IPS DF 6.9 (cell line): Measurements from ENCODE around the gene KYAT1.

Source experiments
- DNase-seq: peaks from one replicate; pipeline ENCODE4 v3.0.0-alpha.2; 2013; ENCODE audit warnings: low read depth, low spot score
- H3K27ac ChIP-seq: one replicate; pipeline ENCODE4 v1.5.1; 2013; ENCODE audit warnings: low read length, control low read depth
- H3K27me3 ChIP-seq: 2 replicates; pipeline ENCODE4 v1.6.1; 2013; ENCODE audit warnings: mild to moderate bottlenecking, low read length; ENCODE audit not compliant: control insufficient read depth, insufficient read depth
- H3K36me3 ChIP-seq: 2 replicates; pipeline ENCODE4 v1.6.1; 2013; ENCODE audit warnings: low read length; ENCODE audit not compliant: control insufficient read depth, insufficient read depth
- H3K4me1 ChIP-seq: 2 replicates; pipeline ENCODE4 v1.6.1; 2013; ENCODE audit warnings: low read length; ENCODE audit not compliant: control insufficient read depth, insufficient read depth
- H3K4me3 ChIP-seq: 2 replicates; pipeline ENCODE4 v1.5.1; 2013; ENCODE audit warnings: mild to moderate bottlenecking, low read length
- H3K9me3 ChIP-seq: 2 replicates; pipeline ENCODE4 v1.6.1; 2013; ENCODE audit warnings: low read length, inconsistent platforms; ENCODE audit not compliant: control insufficient read depth, insufficient read depth
- WGBS: extraction: QIAGEN DNeasy Blood & Tissue Kit; methylation state at CpG from one replicate; pipeline ENCODE4 v1.1.7; 2013; ENCODE audit warnings: mixed read lengths, missing lambda C conversion rate; ENCODE audit not compliant: insufficient read length, insufficient coverage; 5-methylcytosine and 5-hydroxymethylcytosine counted together

KYAT1 gene

DNA sequence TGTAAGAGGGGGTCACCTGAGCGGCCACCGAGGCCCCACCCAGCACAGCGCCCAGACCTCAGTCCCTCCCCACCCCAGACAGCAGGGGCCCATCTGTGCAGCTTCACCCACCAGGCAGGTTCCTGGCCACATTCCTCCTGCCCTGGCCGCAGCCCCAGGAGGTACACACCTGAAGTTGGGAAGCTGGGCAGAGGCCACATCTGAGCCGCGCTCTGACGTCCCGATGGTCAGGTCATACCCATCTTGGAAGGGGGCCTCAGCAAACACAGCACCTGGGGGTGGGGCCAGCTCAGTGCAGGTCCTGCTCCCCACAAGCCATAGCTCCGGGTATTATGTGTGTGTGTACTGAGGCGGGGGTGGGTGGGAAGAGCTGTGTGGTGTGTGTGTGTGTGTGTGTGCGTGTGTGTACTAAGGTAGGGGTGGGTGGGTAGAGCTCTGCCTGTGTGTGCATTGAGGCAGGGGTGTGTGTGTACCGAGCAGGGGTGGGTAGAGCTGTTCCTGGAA, 57.8 kb downstream of the KYAT1 start:
- no peak for DNase-seq
- Histone ChIP-seq H3K9me3 (no peaks in the 10 kb centered on the region), H3K4me1 (no peaks in the 10 kb centered on the region; the same call in none of the 2 replicates), H3K27ac (no peak overlapping the region), H3K4me3 (no peak overlapping the region), H3K36me3 (peaks cover 46% of the 10 kb centered on the region), H3K27me3 (no peaks in the 10 kb centered on the region)
- WGBS, result no CpG with 5 or more reads among the region's 12 CpGs

DNA sequence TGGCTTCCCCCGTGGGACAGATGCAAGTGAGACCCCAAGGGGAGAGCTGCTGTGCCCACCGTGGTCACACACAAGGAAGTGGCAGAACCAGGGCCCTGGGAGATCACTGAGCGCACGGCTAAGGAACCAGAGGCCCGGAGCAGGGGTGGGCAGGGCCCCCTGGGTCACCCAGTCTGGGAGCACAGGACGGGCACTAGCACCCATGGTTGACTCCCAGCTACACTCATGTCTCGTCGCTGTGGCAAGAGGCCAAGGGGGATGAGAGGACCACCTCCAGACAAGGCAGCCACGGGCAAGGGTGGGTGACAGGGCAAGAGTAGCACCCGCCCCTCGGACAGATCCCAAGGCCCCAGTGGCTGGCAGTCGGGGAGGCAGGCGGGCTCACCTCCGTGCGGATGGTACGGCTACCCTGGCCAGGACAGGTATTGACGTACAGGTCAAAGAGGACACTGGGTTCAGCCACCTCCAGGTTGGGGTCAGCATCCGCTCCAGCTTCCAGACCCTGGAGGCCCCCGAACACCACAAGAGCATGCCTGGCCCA, 58.3 kb downstream of the KYAT1 start:
- H3K36me3 ChIP-seq, result peaks cover 46% of the 10 kb centered on the region
- no peak overlapping the region for H3K27ac ChIP-seq

GRCh38 chr9:128822407-128823042, 59.2 kb downstream of the KYAT1 start:
- peaks cover 46% of the 10 kb centered on the region for H3K36me3 ChIP-seq
- no peak for DNase-seq
- no peaks in the 10 kb centered on the region for H3K9me3 ChIP-seq
- no peak overlapping the region for H3K4me3 ChIP-seq
- no CpG with 5 or more reads among the region's 22 CpGs for WGBS
- H3K27me3 ChIP-seq, result no peaks in the 10 kb centered on the region
- H3K4me1 ChIP-seq, result no peaks in the 10 kb centered on the region; the same call in 1 of the 2 replicates
- no peak overlapping the region for H3K27ac ChIP-seq

More for the DNA sequence above, 58.3 kb downstream of the KYAT1 start:
- DNase-seq, result no peak
- no peak overlapping the region for H3K4me3 ChIP-seq
- no peaks in the 10 kb centered on the region for H3K27me3 ChIP-seq
- no peaks in the 10 kb centered on the region; the same call in 1 of the 2 replicates for H3K4me1 ChIP-seq
- no peaks in the 10 kb centered on the region for H3K9me3 ChIP-seq
- WGBS, result no CpG with 5 or more reads among the region's 19 CpGs

DNA sequence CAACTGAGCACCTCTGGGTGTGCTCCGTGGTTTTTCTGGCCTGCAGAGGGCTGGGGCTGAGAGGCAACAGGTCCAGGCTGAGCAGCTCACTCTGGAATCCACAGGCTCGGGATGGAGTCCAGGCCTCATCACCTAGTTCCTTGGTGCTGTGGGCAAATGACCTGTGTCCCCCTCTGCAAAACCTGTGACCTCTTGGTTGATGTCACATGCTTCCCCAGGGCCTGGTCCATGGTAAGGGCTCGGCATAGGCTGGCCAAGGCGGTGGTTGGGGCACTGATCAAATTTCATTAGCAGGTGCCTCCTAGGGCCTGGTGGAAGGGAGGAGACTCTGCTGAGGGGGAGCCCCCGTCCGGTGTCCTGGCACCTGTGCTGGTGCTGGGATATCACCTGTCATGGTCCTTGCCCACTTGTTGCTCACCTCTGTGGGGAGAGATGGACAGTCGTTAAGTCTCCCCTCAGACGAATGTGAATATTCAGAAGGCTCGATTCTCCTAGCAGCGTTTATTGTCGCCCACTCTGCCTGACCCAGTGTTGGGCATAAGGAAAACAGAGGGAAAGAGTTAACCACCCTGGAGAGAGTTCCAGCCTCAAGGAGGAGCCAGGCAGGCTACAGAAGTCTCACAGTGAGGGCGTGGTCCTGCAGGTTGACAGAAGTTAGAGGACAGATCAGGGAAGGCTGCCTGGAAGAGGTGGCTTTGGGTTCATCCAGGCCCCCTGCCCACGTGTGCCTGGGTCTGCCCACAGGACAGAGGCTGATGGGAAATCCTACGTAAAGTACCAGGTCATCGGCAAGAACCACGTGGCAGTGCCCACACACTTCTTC, 60.0 kb downstream of the KYAT1 start:
- H3K4me3 ChIP-seq, result no peak overlapping the region
- no peaks in the 10 kb centered on the region for H3K27me3 ChIP-seq
- peaks cover 41% of the 10 kb centered on the region for H3K36me3 ChIP-seq
- no peaks in the 10 kb centered on the region; the same call in 1 of the 2 replicates for H3K4me1 ChIP-seq
- H3K9me3 ChIP-seq, result no peaks in the 10 kb centered on the region
- no CpG with 5 or more reads among the region's 16 CpGs for WGBS
- no peak for DNase-seq
- no peak overlapping the region for H3K27ac ChIP-seq

DNA sequence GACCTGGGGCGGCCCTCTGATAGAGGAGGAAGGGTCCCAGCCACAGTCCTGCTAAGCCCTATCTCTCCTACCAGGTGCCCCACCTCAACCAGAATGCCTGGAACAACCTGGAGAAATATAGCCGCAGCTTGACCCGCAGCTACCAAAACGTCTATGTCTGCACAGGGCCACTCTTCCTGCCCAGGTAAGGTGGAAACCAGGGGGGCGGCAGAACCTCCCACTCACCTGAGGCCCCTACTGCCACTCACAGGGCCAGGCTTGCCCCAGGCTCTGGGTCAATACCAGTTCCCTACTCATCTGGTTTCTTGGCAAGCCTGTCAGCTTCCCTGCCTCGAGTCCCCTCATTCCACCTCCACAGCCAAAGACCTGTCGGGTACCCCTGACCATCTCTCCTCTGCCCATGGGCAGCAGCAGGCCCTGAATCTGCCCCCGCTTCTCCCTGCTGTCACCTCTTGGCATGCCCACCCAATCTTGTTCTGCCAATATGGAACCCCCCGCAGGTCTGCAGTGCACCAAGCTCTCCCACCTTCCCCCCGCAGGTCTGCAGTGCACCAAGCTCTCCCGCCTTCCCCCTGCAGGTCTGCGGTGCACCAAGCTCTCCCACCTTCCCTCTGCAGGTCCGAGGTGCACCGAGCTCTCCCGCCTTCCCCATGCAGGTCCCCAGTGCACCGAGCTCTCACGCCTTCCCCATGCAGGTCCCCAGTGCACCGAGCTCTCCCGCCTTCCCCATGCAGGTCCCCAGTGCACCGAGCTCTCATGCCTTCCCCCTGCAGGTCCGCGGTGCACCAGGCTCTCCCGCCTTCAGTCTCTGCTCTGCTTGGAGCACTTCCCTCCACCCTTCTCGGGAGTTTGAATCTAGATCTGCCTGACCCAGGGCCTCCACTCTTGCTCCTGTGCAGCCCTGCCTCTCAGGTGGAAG, 60.8 kb downstream of the KYAT1 start:
- Histone ChIP-seq H3K27me3 (no peaks in the 10 kb centered on the region), H3K36me3 (peaks cover 33% of the 10 kb centered on the region), H3K4me3 (no peak overlapping the region), H3K27ac (no peak overlapping the region), H3K4me1 (no peaks in the 10 kb centered on the region; the same call in 1 of the 2 replicates), H3K9me3 (no peaks in the 10 kb centered on the region)
- no CpG with 5 or more reads among the region's 24 CpGs for WGBS
- no peak for DNase-seq

DNA sequence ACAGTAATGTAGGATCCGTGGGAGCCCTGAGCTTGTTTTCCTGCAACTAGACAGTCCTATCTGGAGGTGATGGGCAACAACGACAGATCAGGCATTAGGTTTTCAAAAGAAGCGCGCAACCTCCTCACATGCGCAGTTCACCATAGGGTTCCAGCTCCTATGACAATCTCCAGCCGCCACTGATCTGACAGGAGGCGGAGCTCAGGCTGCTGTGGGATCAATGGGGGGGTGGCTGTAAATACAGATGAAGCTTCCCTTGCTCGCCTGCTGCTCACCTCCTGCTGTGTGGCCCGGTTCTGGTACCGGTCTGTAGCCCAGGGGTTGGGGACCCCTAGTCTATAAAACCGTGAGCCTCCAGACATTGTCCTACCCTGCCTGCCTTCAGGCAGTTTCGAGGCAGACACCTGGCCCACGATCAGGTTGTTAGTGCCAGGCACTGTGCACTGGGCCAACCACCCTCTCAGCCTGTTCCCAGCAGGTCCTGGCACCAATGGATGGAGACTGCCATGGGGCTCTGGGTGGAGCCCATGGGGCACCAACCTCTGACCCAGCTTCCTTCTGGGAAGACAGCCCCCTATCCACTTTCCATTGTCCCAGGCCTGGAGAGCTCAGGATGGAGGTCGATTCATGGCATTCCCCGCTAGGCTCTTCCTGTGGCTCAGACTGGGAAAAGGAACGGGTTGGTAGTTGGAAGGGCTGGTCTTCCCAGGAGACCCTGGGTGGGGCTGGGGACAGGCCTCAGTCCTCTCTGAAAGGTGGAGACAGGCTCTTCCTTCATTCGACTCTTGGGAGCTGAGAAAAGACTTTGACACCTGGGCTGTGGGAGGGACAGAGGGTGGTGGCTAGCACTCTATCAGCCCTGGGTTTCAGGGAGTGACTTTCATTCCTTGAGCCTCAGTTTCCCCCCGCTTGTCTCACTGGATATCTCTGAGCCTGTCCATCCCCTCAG, 61.8 kb downstream of the KYAT1 start:
- no peaks in the 10 kb centered on the region for H3K9me3 ChIP-seq
- WGBS, result no CpG with 5 or more reads among the region's 18 CpGs
- no peak overlapping the region; the same call in 1 of the 2 replicates for H3K4me3 ChIP-seq
- no peaks in the 10 kb centered on the region for H3K27me3 ChIP-seq
- no peak for DNase-seq
- H3K4me1 ChIP-seq, result no peaks in the 10 kb centered on the region; the same call in 1 of the 2 replicates
- peaks cover 26% of the 10 kb centered on the region for H3K36me3 ChIP-seq
- H3K27ac ChIP-seq, result no peak overlapping the region

DNA sequence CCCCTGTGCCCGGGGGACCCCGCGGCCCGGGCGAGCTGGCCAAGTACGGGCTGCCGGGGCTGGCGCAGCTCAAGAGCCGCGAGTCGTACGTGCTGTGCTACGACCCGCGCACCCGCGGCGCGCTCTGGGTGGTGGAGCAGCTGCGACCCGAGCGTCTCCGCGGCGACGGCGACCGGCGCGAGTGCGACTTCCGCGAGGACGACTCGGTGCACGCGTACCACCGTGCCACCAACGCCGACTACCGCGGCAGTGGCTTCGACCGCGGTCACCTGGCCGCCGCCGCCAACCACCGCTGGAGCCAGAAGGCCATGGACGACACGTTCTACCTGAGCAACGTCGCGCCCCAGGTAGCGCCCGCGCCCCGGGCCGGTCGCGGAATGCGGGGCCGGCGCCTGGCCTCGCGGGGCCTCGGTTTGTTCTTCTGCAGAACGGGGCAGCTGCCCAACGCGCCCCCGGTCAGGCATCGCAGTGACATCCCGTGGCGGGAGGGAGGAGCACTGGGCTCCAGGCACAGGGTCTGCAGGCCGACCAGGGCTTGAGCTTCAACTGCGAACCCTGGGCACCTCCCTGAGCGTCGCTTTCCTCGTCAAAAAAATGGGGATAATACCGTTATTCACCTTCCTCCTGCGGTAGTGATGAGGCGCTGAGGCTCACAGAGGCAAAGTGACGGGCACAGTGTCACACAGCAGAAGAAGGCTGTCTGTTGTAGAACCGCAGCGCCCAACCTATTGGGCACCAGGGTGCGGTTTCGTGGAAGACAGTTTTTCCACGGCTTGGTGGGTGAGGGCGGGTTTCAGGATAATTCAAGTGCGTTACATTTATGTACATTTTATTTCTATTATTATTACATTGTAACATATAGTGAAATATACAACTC, 62.7 kb downstream of the KYAT1 start:
- H3K27me3 ChIP-seq, result no peaks in the 10 kb centered on the region
- peak overlapping the region; percentile 60 for H3K4me3 ChIP-seq
- H3K4me1 ChIP-seq, result no peaks in the 10 kb centered on the region; the same call in 1 of the 2 replicates
- DNase-seq, result no peak
- WGBS, result no CpG with 5 or more reads among the region's 90 CpGs
- no peak overlapping the region for H3K27ac ChIP-seq
- no peaks in the 10 kb centered on the region for H3K9me3 ChIP-seq
- H3K36me3 ChIP-seq, result peaks cover 17% of the 10 kb centered on the region

DNA sequence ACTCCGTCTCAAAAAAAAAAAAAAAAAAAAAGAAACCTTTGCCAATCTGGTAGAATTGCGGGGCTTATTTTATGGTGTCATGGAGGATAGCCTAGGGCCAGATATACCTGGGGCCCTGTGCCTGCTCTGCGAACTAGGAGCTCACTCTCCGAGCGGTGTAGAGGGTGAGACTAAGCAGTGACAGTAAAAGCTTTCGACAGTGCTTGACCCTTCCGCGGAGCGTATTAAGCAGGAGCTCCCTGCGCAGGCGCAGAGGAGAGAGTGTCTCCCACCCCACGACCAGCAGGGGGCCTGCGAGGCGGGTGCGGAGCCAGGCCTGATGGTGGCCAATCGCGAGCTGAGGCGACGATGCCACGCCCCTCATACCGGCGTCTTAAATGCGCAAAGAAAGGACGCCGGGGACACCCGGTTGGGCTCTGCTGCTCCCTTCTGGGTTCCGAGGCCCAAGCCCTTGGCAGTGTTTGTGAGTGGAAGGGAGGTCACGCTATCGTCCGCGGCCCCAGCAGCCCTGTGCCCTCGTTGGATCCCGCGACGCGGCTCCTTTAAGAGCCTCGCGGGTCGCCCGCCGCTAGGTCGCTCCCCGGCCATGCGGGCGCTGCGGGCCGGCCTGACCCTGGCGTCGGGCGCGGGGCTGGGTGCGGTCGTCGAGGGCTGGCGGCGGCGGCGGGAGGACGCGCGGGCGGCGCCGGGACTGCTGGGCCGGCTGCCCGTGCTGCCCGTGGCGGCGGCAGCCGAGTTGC, 63.5 kb downstream of the KYAT1 start, which contains the start of gene ENDOG:
Gene ENDOG, plus strand, starts transcription at position 402 of the 740 bp plus-strand sequence. Its CDS starts 185 bp downstream, at position 587.
- no peaks in the 10 kb centered on the region; the same call in 1 of the 2 replicates for H3K4me1 ChIP-seq
- no peak within 1 kb of the TSS for H3K27ac ChIP-seq
- H3K4me3 ChIP-seq, result peak within 1 kb of the TSS; percentile 60
- H3K9me3 ChIP-seq, result no peaks in the 10 kb centered on the region
- no peaks in the 10 kb centered on the region for H3K27me3 ChIP-seq
- DNase-seq, result peak; percentile 93
- H3K36me3 ChIP-seq, result peaks cover 12% of the 10 kb centered on the region
- WGBS, result no CpG with 5 or more reads among the region's 70 CpGs
